Measurements from ENCODE around the gene CD276. TPM values are rescaled to one million over a fixed set of nuclear protein-coding genes. Genes with fewer than 3 reads are reported as not detected.
A peak's percentile ranks its signal among the peaks of the same experiment; 100 is the strongest.

Gene CD276
- total and polyA plus RNA-seq, 2 experiments from 2014 or later: 127 to 172 TPM

GRCh38 chr15:73708691-73709090, 24.5 kb downstream of the CD276 start:
- Histone ChIP-seq H3K36me3 (peaks cover 12% of the 10 kb centered on the region), H3K9me3 (ENCODE audit: low read depth) (no peaks in the 10 kb centered on the region), H3K4me1 (ENCODE audit: low read depth) (no peaks in the 10 kb centered on the region), H3K27ac (no peak overlapping the region), H3K27me3 (no peaks in the 10 kb centered on the region), H3K4me3 (no peak overlapping the region)
- no peak for DNase-seq (ENCODE audit: low read depth in 1 of 2, low spot score in 1 of 2)
- TF ChIP-seq CTCF (IDR thresholded peaks at IDR 0.05; ENCODE audit: low read depth, low read length): no peak

GRCh38 chr15:73709241-73709640, 25.1 kb downstream of the CD276 start:
- no peaks in the 10 kb centered on the region for H3K27me3 ChIP-seq
- no peak overlapping the region for H3K4me3 ChIP-seq
- H3K27ac ChIP-seq: no peak overlapping the region
- no peak for DNase-seq (ENCODE audit: low read depth in 1 of 2, low spot score in 1 of 2)
- no peak for TF ChIP-seq CTCF (IDR thresholded peaks at IDR 0.05; ENCODE audit: low read depth, low read length)
- no peaks in the 10 kb centered on the region for H3K9me3 ChIP-seq (ENCODE audit: low read depth)
- no peaks in the 10 kb centered on the region for H3K4me1 ChIP-seq (ENCODE audit: low read depth)
- H3K36me3 ChIP-seq: peaks cover 12% of the 10 kb centered on the region

- Histone ChIP-seq H3K27me3 (no peaks in the 10 kb centered on the region), H3K36me3 (peaks cover 12% of the 10 kb centered on the region), H3K4me1 (ENCODE audit: low read depth) (no peaks in the 10 kb centered on the region), H3K9me3 (ENCODE audit: low read depth) (no peaks in the 10 kb centered on the region), H3K27ac (no peak overlapping the region), H3K4me3 (no peak overlapping the region)
- DNase-seq (ENCODE audit: low read depth in 1 of 2, low spot score in 1 of 2): no peak
- no peak for TF ChIP-seq CTCF (IDR thresholded peaks at IDR 0.05; ENCODE audit: low read depth, low read length)
These were observed 25.5 kb downstream of the CD276 start for GRCh38 chr15:73709686-73710085.

GRCh38 chr15:73710321-73710720, 26.1 kb downstream of the CD276 start:
- H3K27me3 ChIP-seq: no peaks in the 10 kb centered on the region
- H3K4me1 ChIP-seq (ENCODE audit: low read depth): no peaks in the 10 kb centered on the region
- no peak for TF ChIP-seq CTCF (IDR thresholded peaks at IDR 0.05; ENCODE audit: low read depth, low read length)
- no peak for DNase-seq (ENCODE audit: low read depth in 1 of 2, low spot score in 1 of 2)
- no peak overlapping the region for H3K27ac ChIP-seq
- H3K9me3 ChIP-seq (ENCODE audit: low read depth): no peaks in the 10 kb centered on the region
- H3K4me3 ChIP-seq: no peak overlapping the region
- H3K36me3 ChIP-seq: peaks cover 12% of the 10 kb centered on the region

GRCh38 chr15:73711526-73711925, 27.3 kb downstream of the CD276 start:
- no peak for DNase-seq (ENCODE audit: low read depth in 1 of 2, low spot score in 1 of 2)
- H3K27ac ChIP-seq: no peak overlapping the region
- H3K4me1 ChIP-seq (ENCODE audit: low read depth): no peaks in the 10 kb centered on the region
- no peaks in the 10 kb centered on the region for H3K9me3 ChIP-seq (ENCODE audit: low read depth)
- TF ChIP-seq CTCF (IDR thresholded peaks at IDR 0.05; ENCODE audit: low read depth, low read length): no peak
- peaks cover 12% of the 10 kb centered on the region for H3K36me3 ChIP-seq
- H3K4me3 ChIP-seq: no peak overlapping the region
- H3K27me3 ChIP-seq: no peaks in the 10 kb centered on the region

GRCh38 chr15:73712107-73712506, 27.9 kb downstream of the CD276 start:
- H3K27ac ChIP-seq: no peak overlapping the region
- no peaks in the 10 kb centered on the region for H3K4me1 ChIP-seq (ENCODE audit: low read depth)
- no peaks in the 10 kb centered on the region for H3K9me3 ChIP-seq (ENCODE audit: low read depth)
- no peak overlapping the region for H3K4me3 ChIP-seq
- H3K36me3 ChIP-seq: peaks cover 12% of the 10 kb centered on the region
- peak; percentile 6 for TF ChIP-seq CTCF (IDR thresholded peaks at IDR 0.05; ENCODE audit: low read depth, low read length)
- peak in 1 of 2 donors; percentile 5 for DNase-seq (ENCODE audit: low read depth in 1 of 2, low spot score in 1 of 2)
- no peaks in the 10 kb centered on the region for H3K27me3 ChIP-seq
